Liver (tissue), 9 donors: ENCODE measurements around the gene DIPK1B. TPM values are rescaled to one million over a fixed set of nuclear protein-coding genes. Genes with fewer than 3 reads are reported as not detected.
A peak's percentile ranks its signal among the peaks of the same experiment; 100 is the strongest.

Experiments used
- DNase-seq: peaks from one replicate; pipeline ENCODE4 v3.0.0-alpha.2; 2017; ENCODE audit warnings: low spot score
- H3K27ac ChIP-seq, 2 donors: one replicate each; pipeline ENCODE4 v1.7.0; 2013; ENCODE audit warnings: inconsistent platforms in 2 of 2, low read length in 2 of 2, control low read depth in 1 of 2, low read depth in 1 of 2, mild to moderate bottlenecking in 1 of 2
- H3K27me3 ChIP-seq, 4 donors: one replicate each; pipeline versions ENCODE4 v1.6.1 to v1.7.0; 2013; ENCODE audit warnings: low read length in 3 of 4, inconsistent platforms in 1 of 4, mild to moderate bottlenecking in 1 of 4, moderate library complexity in 1 of 4; ENCODE audit not compliant: control insufficient read depth in 4 of 4, insufficient read depth in 4 of 4
- H3K36me3 ChIP-seq, 4 donors: one replicate each; pipeline versions ENCODE4 v1.6.1 to v1.7.0; 2013; ENCODE audit warnings: low read length in 3 of 4, mild to moderate bottlenecking in 3 of 4, low read depth in 1 of 4, moderate library complexity in 1 of 4; ENCODE audit not compliant: control insufficient read depth in 4 of 4, insufficient read depth in 3 of 4
- H3K4me1 ChIP-seq, 4 donors: one replicate each; pipeline versions ENCODE4 v1.6.1 to v1.7.0; 2013; ENCODE audit warnings: low read length in 3 of 4, mild to moderate bottlenecking in 3 of 4, moderate library complexity in 1 of 4; ENCODE audit not compliant: control insufficient read depth in 4 of 4, insufficient read depth in 4 of 4
- H3K4me3 ChIP-seq, 3 donors: one replicate each; pipeline versions ENCODE4 v1.6.1 to v1.7.0; 2013; ENCODE audit warnings: low read length in 3 of 3, control low read depth in 1 of 3, low read depth in 1 of 3, mild to moderate bottlenecking in 1 of 3
- H3K9ac ChIP-seq, 2 donors: one replicate each; pipeline ENCODE4 v1.7.0; 2013; ENCODE audit warnings: low read length in 2 of 2, mild to moderate bottlenecking in 2 of 2, moderate library complexity in 2 of 2, control low read depth in 1 of 2, low read depth in 1 of 2
- H3K9me3 ChIP-seq, 4 donors: one replicate each; pipeline versions ENCODE4 v1.6.1 to v1.7.0; 2013; ENCODE audit warnings: low read length in 3 of 4; ENCODE audit not compliant: control insufficient read depth in 4 of 4
- ATF3 ChIP-seq: IDR thresholded peaks from 2 replicates; pipeline ENCODE4 v1.6.1; 2016; ENCODE audit warnings: antibody characterized with exemption
- CTCF ChIP-seq: fragments of 150-350 bp; IDR thresholded peaks from 2 replicates; pipeline ENCODE4 v1.5.1; 2017; ENCODE audit warnings: improper control_type of control experiment, low read depth, low read length; ENCODE audit not compliant: missing input control
- EGR1 ChIP-seq, 2 donors: IDR thresholded peaks; 2 replicates each; pipeline ENCODE4 v1.6.1; 2016 to 2018; ENCODE audit warnings: antibody characterized with exemption in 2 of 2, low read depth in 2 of 2
- FOXA1 ChIP-seq: IDR thresholded peaks from 2 replicates; pipeline ENCODE4 v1.6.1; 2016; ENCODE audit warnings: antibody characterized with exemption
- GABPA ChIP-seq, 2 donors: IDR thresholded peaks in 1 of 2; conservative IDR thresholded peaks in 1 of 2; 2 replicates each; pipeline ENCODE4 v1.6.1; 2016; ENCODE audit warnings: antibody characterized with exemption in 2 of 2, mild to moderate bottlenecking in 1 of 2, moderate library complexity in 1 of 2
- HNF4A ChIP-seq, 2 donors: conservative IDR thresholded peaks; 2 replicates each; pipeline ENCODE4 v1.6.1; 2016; ENCODE audit warnings: antibody characterized with exemption in 2 of 2, mild to moderate bottlenecking in 2 of 2
- JUND ChIP-seq, 2 donors: IDR thresholded peaks; 2 replicates each; pipeline ENCODE4 v1.6.1; 2016; ENCODE audit warnings: antibody characterized with exemption in 2 of 2
- MAX ChIP-seq: IDR thresholded peaks from 2 replicates; pipeline ENCODE4 v1.6.1; 2016; ENCODE audit warnings: antibody characterized with exemption
- RAD21 ChIP-seq, 2 donors: IDR thresholded peaks; 2 replicates each; pipeline ENCODE4 v1.6.1; 2016; ENCODE audit warnings: antibody characterized with exemption in 2 of 2, mild to moderate bottlenecking in 2 of 2
- REST ChIP-seq: IDR thresholded peaks from 2 replicates; pipeline ENCODE4 v1.6.1; 2016; ENCODE audit warnings: antibody characterized with exemption, mild to moderate bottlenecking
- RXRA ChIP-seq, 2 donors: IDR thresholded peaks; 2 replicates each; pipeline ENCODE4 v1.6.1; 2017 to 2018; ENCODE audit warnings: antibody characterized with exemption in 2 of 2, mild to moderate bottlenecking in 1 of 2
- TAF1 ChIP-seq: conservative IDR thresholded peaks from 2 replicates; pipeline ENCODE4 v1.6.1; 2016; ENCODE audit warnings: antibody characterized with exemption, mild to moderate bottlenecking
- YY1 ChIP-seq: IDR thresholded peaks from 2 replicates; pipeline ENCODE4 v1.6.1; 2016; ENCODE audit warnings: antibody characterized with exemption, mild to moderate bottlenecking
- whole genome bisulfite sequencing: extraction: QIAGEN DNeasy Blood & Tissue Kit; methylation state at CpG from one replicate; pipeline ENCODE4 v1.1.7; 2013; 5-methylcytosine and 5-hydroxymethylcytosine counted together
- polyA plus RNA-seq, 2 donors: library from polyadenylated mRNA; stranded (reverse) in 1 of 2; unstranded in 1 of 2; fragments of 200-250 nt in 1 of 2; fragments of >200 nt in 1 of 2; fragmentation: Nextera tagmentation in 1 of 2; extraction: Ambion mirVana in 1 of 2; gene quantifications; one replicate each; pipeline versions ENCODE4 v1.2.1 to v1.2.3, GENCODE V29; 2013 to 2015
- total RNA-seq, 2 donors: library from RNA; depleted of rRNA; stranded (reverse); fragments of >200 nt; gene quantifications; one replicate each; pipeline ENCODE4 v1.2.3, GENCODE V29; 2014
- donor health status: healthy.
- donor health status: healthy.
- donor health status: healthy.
- donor health status: healthy.
- donor health status: healthy.

Gene DIPK1B
- total and polyA plus RNA-seq, 4 donors, result 2.3 to 19.7 (median 5.2) TPM

- Histone ChIP-seq H3K27me3 (no peaks in the 10 kb centered on the region), H3K9me3 (no peaks in the 10 kb centered on the region), H3K4me3 (no peak overlapping the region), H3K36me3 (no peaks in the 10 kb centered on the region), H3K27ac (peak overlapping the region; percentile 22 to 91), H3K4me1 (peaks cover 32 to 73% (median 60%) of the 10 kb centered on the region in 4 donors), H3K9ac (no peak overlapping the region)
- WGBS, result 78% methylated on average over 7 of the region's 7 CpGs
- TF ChIP-seq JUND (IDR thresholded peaks at IDR 0.05) (no peak), MAX (no peak), YY1 (no peak), HNF4A (conservative IDR thresholded peaks at IDR 0.05) (no peak), FOXA1 (no peak), TAF1 (no peak), ATF3 (no peak)
- DNase-seq, result no peak
Observed at GRCh38 chr9:136689108-136689460, 23.3 kb upstream of the DIPK1B start.

GRCh38 chr9:136690104-136690805, 22.1 kb upstream of the DIPK1B start:
- WGBS, result 44% methylated on average over 25 of the region's 25 CpGs
- TF ChIP-seq REST, result no peak
- no peak for TF ChIP-seq RAD21 (IDR thresholded peaks at IDR 0.05)
- peak in 1 of 2 donors; percentile 25 for TF ChIP-seq HNF4A (conservative IDR thresholded peaks at IDR 0.05)
- no peak for TF ChIP-seq ATF3
- peak in 1 of 2 donors; percentile 44 for TF ChIP-seq RXRA (IDR thresholded peaks at IDR 0.05)
- TF ChIP-seq GABPA (IDR thresholded peaks at IDR 0.05 in 1 of 2, conservative IDR thresholded peaks at IDR 0.05 in 1 of 2), result no peak
- no peak for TF ChIP-seq JUND (IDR thresholded peaks at IDR 0.05)
- no peak for TF ChIP-seq EGR1 (IDR thresholded peaks at IDR 0.05; ENCODE audit: low read depth in 2 of 2)
- TF ChIP-seq CTCF, result no peak
- no peak overlapping the region for H3K9ac ChIP-seq
- no peak for DNase-seq
- no peaks in the 10 kb centered on the region for H3K9me3 ChIP-seq
- no peak overlapping the region for H3K4me3 ChIP-seq
- peaks cover 29 to 73% (median 57%) of the 10 kb centered on the region in 4 donors for H3K4me1 ChIP-seq
- H3K27me3 ChIP-seq, result no peaks in the 10 kb centered on the region
- H3K27ac ChIP-seq, result peak overlapping the region; percentile 89 to 94
- no peaks in the 10 kb centered on the region for H3K36me3 ChIP-seq
